ENCODE results near the gene KIF21A. TPM values are rescaled to one million over a fixed set of nuclear protein-coding genes. Genes with fewer than 3 reads are reported as not detected.

Gene KIF21A
- total and polyA plus RNA-seq, 5 donors from 2014 or later, result 1.7 to 10.7 (median 2.1) TPM

- Mint-ChIP-seq H3K4me3 (no peak overlapping the region), H3K4me1 (peaks cover 2 to 13% (median 3%) of the 10 kb centered on the region in 4 donors), H3K27me3 (no peaks in the 10 kb centered on the region), H3K9me3 (no peaks in the 10 kb centered on the region), H3K27ac (no peak overlapping the region), H3K36me3 (no peaks in the 10 kb centered on the region)
- Histone ChIP-seq H3K27me3 (ENCODE audit: control insufficient read depth, insufficient read depth, low read length) (no peaks in the 10 kb centered on the region), H3K9me3 (ENCODE audit: control insufficient read depth in 2 of 2, low read length in 2 of 2) (no peaks in the 10 kb centered on the region), H3K4me1 (ENCODE audit: control insufficient read depth, insufficient read depth, low read length, poor library complexity, severe bottlenecking) (no peaks in the 10 kb centered on the region), H3K36me3 (ENCODE audit: control insufficient read depth, insufficient read depth, low read length) (no peaks in the 10 kb centered on the region), H3K4me3 (ENCODE audit: low read depth, low read length) (no peak overlapping the region), H3K27ac (ENCODE audit: insufficient read depth, low read length, poor library complexity, severe bottlenecking) (no peak overlapping the region)
- no peak for DNase-seq
- no peak for ATAC-seq (ENCODE audit: low read depth in 2 of 2)
Observed at GRCh38 chr12:39431002-39431796, 11.7 kb downstream of the KIF21A start.

GRCh38 chr12:39429809-39430208 is 13.1 kb downstream of the KIF21A start:
- Histone ChIP-seq H3K36me3 (ENCODE audit: control insufficient read depth, insufficient read depth, low read length) (no peaks in the 10 kb centered on the region), H3K4me1 (ENCODE audit: control insufficient read depth, insufficient read depth, low read length, poor library complexity, severe bottlenecking) (no peaks in the 10 kb centered on the region), H3K9me3 (ENCODE audit: control insufficient read depth in 2 of 2, low read length in 2 of 2) (no peaks in the 10 kb centered on the region), H3K27me3 (ENCODE audit: control insufficient read depth, insufficient read depth, low read length) (no peaks in the 10 kb centered on the region), H3K27ac (ENCODE audit: insufficient read depth, low read length, poor library complexity, severe bottlenecking) (no peak overlapping the region), H3K4me3 (ENCODE audit: low read depth, low read length) (no peak overlapping the region)
- Mint-ChIP-seq H3K4me3 (no peak overlapping the region), H3K9me3 (no peaks in the 10 kb centered on the region), H3K27me3 (no peaks in the 10 kb centered on the region), H3K36me3 (no peaks in the 10 kb centered on the region), H3K27ac (no peak overlapping the region), H3K4me1 (peaks cover 2 to 13% (median 4%) of the 10 kb centered on the region in 4 donors)
- ATAC-seq (ENCODE audit: low read depth in 2 of 2), result no peak
- no peak for DNase-seq

- no peak overlapping the region for H3K4me3 Mint-ChIP-seq
- H3K36me3 Mint-ChIP-seq, result no peaks in the 10 kb centered on the region
- H3K4me1 Mint-ChIP-seq, result peaks cover 2 to 13% (median 4%) of the 10 kb centered on the region in 4 donors
- no peak for ATAC-seq (ENCODE audit: low read depth in 2 of 2)
- H3K27me3 ChIP-seq (ENCODE audit: control insufficient read depth, insufficient read depth, low read length), result no peaks in the 10 kb centered on the region
- H3K4me1 ChIP-seq (ENCODE audit: control insufficient read depth, insufficient read depth, low read length, poor library complexity, severe bottlenecking), result no peaks in the 10 kb centered on the region
- no peak overlapping the region for H3K27ac Mint-ChIP-seq
- H3K9me3 Mint-ChIP-seq, result no peaks in the 10 kb centered on the region
- no peaks in the 10 kb centered on the region for H3K36me3 ChIP-seq (ENCODE audit: control insufficient read depth, insufficient read depth, low read length)
- no peak for DNase-seq
- no peak overlapping the region for H3K27ac ChIP-seq (ENCODE audit: insufficient read depth, low read length, poor library complexity, severe bottlenecking)
- H3K4me3 ChIP-seq (ENCODE audit: low read depth, low read length), result no peak overlapping the region
- no peaks in the 10 kb centered on the region for H3K27me3 Mint-ChIP-seq
- no peaks in the 10 kb centered on the region for H3K9me3 ChIP-seq (ENCODE audit: control insufficient read depth in 2 of 2, low read length in 2 of 2)
Observed at GRCh38 chr12:39427360-39427808, 15.5 kb downstream of the KIF21A start.

GRCh38 chr12:39426636-39427240 is 16.2 kb downstream of the KIF21A start:
- H3K27me3 Mint-ChIP-seq, result no peaks in the 10 kb centered on the region
- H3K4me3 ChIP-seq (ENCODE audit: low read depth, low read length), result no peak overlapping the region
- DNase-seq, result no peak
- no peak overlapping the region for H3K27ac ChIP-seq (ENCODE audit: insufficient read depth, low read length, poor library complexity, severe bottlenecking)
- no peaks in the 10 kb centered on the region for H3K9me3 Mint-ChIP-seq
- H3K4me1 ChIP-seq (ENCODE audit: control insufficient read depth, insufficient read depth, low read length, poor library complexity, severe bottlenecking), result no peaks in the 10 kb centered on the region
- H3K4me1 Mint-ChIP-seq, result peaks cover 2 to 13% (median 4%) of the 10 kb centered on the region in 4 donors
- no peaks in the 10 kb centered on the region for H3K36me3 Mint-ChIP-seq
- no peak overlapping the region for H3K27ac Mint-ChIP-seq
- H3K27me3 ChIP-seq (ENCODE audit: control insufficient read depth, insufficient read depth, low read length), result no peaks in the 10 kb centered on the region
- no peaks in the 10 kb centered on the region for H3K36me3 ChIP-seq (ENCODE audit: control insufficient read depth, insufficient read depth, low read length)
- no peak for ATAC-seq (ENCODE audit: low read depth in 2 of 2)
- no peaks in the 10 kb centered on the region for H3K9me3 ChIP-seq (ENCODE audit: control insufficient read depth in 2 of 2, low read length in 2 of 2)
- H3K4me3 Mint-ChIP-seq, result no peak overlapping the region

GRCh38 chr12:39420043-39420442 is 22.9 kb downstream of the KIF21A start:
- ATAC-seq (ENCODE audit: low read depth in 2 of 2) (no peak), DNase-seq (no peak)
- Histone ChIP-seq H3K4me3 (ENCODE audit: low read depth, low read length) (no peak overlapping the region), H3K27me3 (ENCODE audit: control insufficient read depth, insufficient read depth, low read length) (no peaks in the 10 kb centered on the region), H3K4me1 (ENCODE audit: control insufficient read depth, insufficient read depth, low read length, poor library complexity, severe bottlenecking) (no peaks in the 10 kb centered on the region), H3K9me3 (ENCODE audit: control insufficient read depth in 2 of 2, low read length in 2 of 2) (no peaks in the 10 kb centered on the region), H3K36me3 (ENCODE audit: control insufficient read depth, insufficient read depth, low read length) (no peaks in the 10 kb centered on the region), H3K27ac (ENCODE audit: insufficient read depth, low read length, poor library complexity, severe bottlenecking) (no peak overlapping the region)
- no peaks in the 10 kb centered on the region for H3K9me3 Mint-ChIP-seq
- H3K27me3 Mint-ChIP-seq, result no peaks in the 10 kb centered on the region
- no peaks in the 10 kb centered on the region for H3K4me1 Mint-ChIP-seq
- H3K4me3 Mint-ChIP-seq, result no peak overlapping the region
- H3K36me3 Mint-ChIP-seq, result peaks cover 4% of the 10 kb centered on the region
- no peak overlapping the region for H3K27ac Mint-ChIP-seq

- H3K4me3 Mint-ChIP-seq, result no peak overlapping the region
- H3K9me3 Mint-ChIP-seq, result peaks cover 0 to under 1% (median 0%) of the 10 kb centered on the region in 7 donors
- peaks cover 0 to 4% (median 0%) of the 10 kb centered on the region in 4 donors for H3K4me1 Mint-ChIP-seq
- Histone ChIP-seq H3K27ac (ENCODE audit: insufficient read depth, low read length, poor library complexity, severe bottlenecking) (no peak overlapping the region), H3K27me3 (ENCODE audit: control insufficient read depth, insufficient read depth, low read length) (no peaks in the 10 kb centered on the region), H3K36me3 (ENCODE audit: control insufficient read depth, insufficient read depth, low read length) (no peaks in the 10 kb centered on the region), H3K4me3 (ENCODE audit: low read depth, low read length) (no peak overlapping the region), H3K9me3 (ENCODE audit: control insufficient read depth in 2 of 2, low read length in 2 of 2) (no peaks in the 10 kb centered on the region), H3K4me1 (ENCODE audit: control insufficient read depth, insufficient read depth, low read length, poor library complexity, severe bottlenecking) (no peaks in the 10 kb centered on the region)
- H3K27me3 Mint-ChIP-seq, result no peaks in the 10 kb centered on the region
- H3K27ac Mint-ChIP-seq, result no peak overlapping the region
- peaks cover 4% of the 10 kb centered on the region for H3K36me3 Mint-ChIP-seq
- no peak for DNase-seq
- no peak for ATAC-seq (ENCODE audit: low read depth in 2 of 2)
Observed at GRCh38 chr12:39419471-39419870, 23.4 kb downstream of the KIF21A start.

GRCh38 chr12:39417916-39418315 is 25.0 kb downstream of the KIF21A start:
- ATAC-seq (ENCODE audit: low read depth in 2 of 2) (no peak), DNase-seq (no peak)
- no peak overlapping the region for H3K27ac ChIP-seq (ENCODE audit: insufficient read depth, low read length, poor library complexity, severe bottlenecking)
- H3K36me3 ChIP-seq (ENCODE audit: control insufficient read depth, insufficient read depth, low read length), result no peaks in the 10 kb centered on the region
- no peaks in the 10 kb centered on the region for H3K27me3 ChIP-seq (ENCODE audit: control insufficient read depth, insufficient read depth, low read length)
- no peaks in the 10 kb centered on the region for H3K9me3 ChIP-seq (ENCODE audit: control insufficient read depth in 2 of 2, low read length in 2 of 2)
- Mint-ChIP-seq H3K36me3 (peaks cover 4% of the 10 kb centered on the region), H3K27me3 (no peaks in the 10 kb centered on the region), H3K4me1 (peaks cover 1 to 9% (median 4%) of the 10 kb centered on the region in 4 donors), H3K27ac (no peak overlapping the region), H3K4me3 (no peak overlapping the region), H3K9me3 (peaks cover 0 to 2% (median 0%) of the 10 kb centered on the region in 7 donors)
- H3K4me1 ChIP-seq (ENCODE audit: control insufficient read depth, insufficient read depth, low read length, poor library complexity, severe bottlenecking), result no peaks in the 10 kb centered on the region
- no peak overlapping the region for H3K4me3 ChIP-seq (ENCODE audit: low read depth, low read length)
